ENCODE results near the gene SAG. TPM values are rescaled to one million over a fixed set of nuclear protein-coding genes. Genes with fewer than 3 reads are reported as not detected.

The SAG gene
- total RNA-seq, 1 donor from 2014 or later = not detected

DNA sequence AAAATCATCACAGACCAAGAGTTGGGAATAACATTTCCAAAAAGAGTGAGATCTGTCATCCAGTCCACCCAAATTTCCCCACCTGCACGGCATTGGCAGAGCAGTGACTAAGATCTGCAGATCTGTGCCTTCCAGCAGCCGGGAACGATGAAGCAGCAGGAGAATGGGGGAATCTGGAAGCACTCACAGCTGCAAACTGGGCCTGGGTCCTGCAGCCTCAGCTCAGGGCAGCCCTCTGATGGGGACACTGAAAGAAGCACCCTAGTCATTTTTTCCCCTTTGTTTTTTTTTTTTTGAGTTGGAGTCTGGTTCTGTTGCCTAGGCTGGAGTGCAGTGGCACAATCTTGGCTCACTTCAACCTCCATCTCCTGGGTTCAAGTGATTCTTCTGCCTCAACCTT lies 4.4 kb upstream of the SAG start:
- no peaks in the 10 kb centered on the region for H3K4me1 Mint-ChIP-seq (ENCODE audit: low read depth)
- H3K27me3 Mint-ChIP-seq = no peaks in the 10 kb centered on the region
- peaks cover 2% of the 10 kb centered on the region for H3K36me3 Mint-ChIP-seq (ENCODE audit: insufficient read depth)
- no peak for DNase-seq (ENCODE audit: low spot score, unreplicated experiment)
- H3K9me3 Mint-ChIP-seq (ENCODE audit: low read depth) = no peaks in the 10 kb centered on the region
- H3K4me3 Mint-ChIP-seq (ENCODE audit: low read depth) = no peak overlapping the region
- TF ChIP-seq, protein P1, sequence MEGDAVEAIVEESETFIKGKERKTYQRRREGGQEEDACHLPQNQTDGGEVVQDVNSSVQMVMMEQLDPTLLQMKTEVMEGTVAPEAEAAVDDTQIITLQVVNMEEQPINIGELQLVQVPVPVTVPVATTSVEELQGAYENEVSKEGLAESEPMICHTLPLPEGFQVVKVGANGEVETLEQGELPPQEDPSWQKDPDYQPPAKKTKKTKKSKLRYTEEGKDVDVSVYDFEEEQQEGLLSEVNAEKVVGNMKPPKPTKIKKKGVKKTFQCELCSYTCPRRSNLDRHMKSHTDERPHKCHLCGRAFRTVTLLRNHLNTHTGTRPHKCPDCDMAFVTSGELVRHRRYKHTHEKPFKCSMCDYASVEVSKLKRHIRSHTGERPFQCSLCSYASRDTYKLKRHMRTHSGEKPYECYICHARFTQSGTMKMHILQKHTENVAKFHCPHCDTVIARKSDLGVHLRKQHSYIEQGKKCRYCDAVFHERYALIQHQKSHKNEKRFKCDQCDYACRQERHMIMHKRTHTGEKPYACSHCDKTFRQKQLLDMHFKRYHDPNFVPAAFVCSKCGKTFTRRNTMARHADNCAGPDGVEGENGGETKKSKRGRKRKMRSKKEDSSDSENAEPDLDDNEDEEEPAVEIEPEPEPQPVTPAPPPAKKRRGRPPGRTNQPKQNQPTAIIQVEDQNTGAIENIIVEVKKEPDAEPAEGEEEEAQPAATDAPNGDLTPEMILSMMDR (IDR thresholded peaks at IDR 0.05; ENCODE audit: unreplicated experiment) = no peak
- no peak overlapping the region for H3K27ac Mint-ChIP-seq

DNA sequence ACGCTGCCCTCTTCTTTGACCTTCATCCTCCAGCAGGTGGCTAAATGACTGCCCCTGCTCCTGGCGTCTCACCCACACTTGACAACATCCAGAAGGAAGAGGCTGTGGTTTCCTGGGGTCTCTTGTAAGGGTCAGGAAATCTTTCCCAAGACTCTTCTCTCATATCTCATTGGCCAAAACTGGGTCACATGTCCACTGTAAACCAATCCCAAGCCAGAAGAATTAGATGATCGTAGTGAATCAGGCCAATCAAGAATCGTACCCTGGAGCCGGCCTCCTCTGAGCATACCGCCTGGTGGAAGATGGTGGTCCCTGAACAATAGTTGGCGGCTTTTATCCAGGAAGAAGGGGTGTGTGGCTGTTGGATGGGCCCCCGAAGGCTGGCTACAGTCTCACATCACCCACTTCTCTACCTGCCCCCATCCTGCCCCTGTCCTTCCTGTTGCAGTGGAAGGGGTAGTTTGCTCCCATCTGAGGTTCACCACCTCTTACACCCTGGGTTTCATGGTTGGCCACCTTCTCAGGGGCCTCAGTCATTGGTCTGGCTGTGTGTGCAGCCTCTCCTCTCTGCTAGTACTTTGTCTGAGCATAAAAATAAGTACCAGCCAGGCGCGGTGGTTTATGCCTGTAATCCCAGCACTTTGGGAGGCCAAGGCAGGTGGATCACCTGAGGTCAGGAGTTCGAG lies 3.8 kb downstream of the SAG start:
- H3K27me3 Mint-ChIP-seq = peaks cover 3% of the 10 kb centered on the region
- no peak for DNase-seq (ENCODE audit: low spot score, unreplicated experiment)
- H3K4me1 Mint-ChIP-seq (ENCODE audit: low read depth) = no peaks in the 10 kb centered on the region
- no peak overlapping the region for H3K27ac Mint-ChIP-seq
- no peak overlapping the region for H3K4me3 Mint-ChIP-seq (ENCODE audit: low read depth)
- TF ChIP-seq, protein P1 (IDR thresholded peaks at IDR 0.05; ENCODE audit: unreplicated experiment) = no peak
- no peaks in the 10 kb centered on the region for H3K36me3 Mint-ChIP-seq (ENCODE audit: insufficient read depth)
- no peaks in the 10 kb centered on the region for H3K9me3 Mint-ChIP-seq (ENCODE audit: low read depth)

DNA sequence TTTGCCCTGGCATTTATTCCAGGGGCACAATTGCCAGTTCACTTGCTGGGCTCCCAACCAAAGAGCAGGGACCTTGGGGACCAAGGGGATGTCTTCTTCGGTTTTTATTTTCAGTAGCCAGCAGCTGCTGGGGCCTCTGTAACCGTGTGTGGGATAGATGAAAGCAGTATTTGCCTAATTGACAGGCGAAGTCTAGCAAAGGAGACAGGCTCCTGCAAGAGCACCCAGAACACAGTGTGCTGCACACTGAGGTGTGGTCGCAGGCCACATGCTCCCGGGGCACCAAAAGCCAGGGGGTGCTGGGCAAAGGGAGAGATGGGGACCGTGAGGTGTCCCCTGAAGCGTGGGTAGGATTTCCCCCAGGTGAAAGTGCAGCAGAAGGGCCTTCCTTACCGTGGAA lies 5.3 kb downstream of the SAG start:
- H3K4me3 Mint-ChIP-seq (ENCODE audit: low read depth) = no peak overlapping the region
- no peaks in the 10 kb centered on the region for H3K4me1 Mint-ChIP-seq (ENCODE audit: low read depth)
- TF ChIP-seq, protein P1 (IDR thresholded peaks at IDR 0.05; ENCODE audit: unreplicated experiment) = no peak
- no peak overlapping the region for H3K27ac Mint-ChIP-seq
- H3K36me3 Mint-ChIP-seq (ENCODE audit: insufficient read depth) = no peaks in the 10 kb centered on the region
- DNase-seq (ENCODE audit: low spot score, unreplicated experiment) = no peak
- H3K9me3 Mint-ChIP-seq (ENCODE audit: low read depth) = no peaks in the 10 kb centered on the region
- H3K27me3 Mint-ChIP-seq = peaks cover 3% of the 10 kb centered on the region

DNA sequence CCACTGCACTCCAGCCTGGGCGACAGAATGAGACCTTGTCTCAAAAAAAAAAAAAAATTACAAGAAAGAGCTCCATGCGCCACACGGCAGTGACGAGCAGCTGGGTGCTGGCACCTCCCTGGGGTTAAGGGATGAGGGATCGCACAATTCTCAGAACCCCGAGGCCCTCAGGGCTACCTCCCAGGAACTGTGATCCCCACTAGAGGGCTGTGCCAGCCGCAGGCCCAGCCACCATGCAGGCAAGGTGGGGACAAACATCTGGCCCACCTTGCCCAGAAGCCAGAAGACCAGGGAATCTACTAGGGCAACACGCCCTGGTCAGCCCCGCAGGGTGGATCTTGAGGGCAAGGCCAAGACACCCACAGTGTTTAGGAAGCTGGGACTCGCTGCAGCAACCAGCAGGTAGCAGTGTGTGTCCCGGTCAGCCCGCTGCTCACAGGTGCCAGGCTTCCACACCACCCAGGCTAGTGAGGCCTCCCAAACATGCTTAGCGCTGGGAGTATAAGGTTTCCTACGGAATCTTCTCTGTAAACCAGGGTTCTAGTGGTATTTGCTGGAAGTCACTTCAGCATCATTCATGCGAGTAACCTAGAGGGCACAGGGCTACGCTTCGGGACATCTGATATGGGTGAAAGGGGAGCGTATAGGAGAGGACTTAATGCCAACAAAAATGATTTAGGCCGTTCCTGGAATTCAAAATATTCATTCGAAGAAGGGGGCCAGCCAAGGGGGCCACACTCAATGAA lies 6.7 kb downstream of the SAG start:
- Mint-ChIP-seq H3K27me3 (peaks cover 9% of the 10 kb centered on the region), H3K4me1 (ENCODE audit: low read depth) (no peaks in the 10 kb centered on the region), H3K9me3 (ENCODE audit: low read depth) (no peaks in the 10 kb centered on the region), H3K36me3 (ENCODE audit: insufficient read depth) (no peaks in the 10 kb centered on the region), H3K27ac (no peak overlapping the region), H3K4me3 (ENCODE audit: low read depth) (no peak overlapping the region)
- TF ChIP-seq, protein P1 (IDR thresholded peaks at IDR 0.05; ENCODE audit: unreplicated experiment) = no peak
- no peak for DNase-seq (ENCODE audit: low spot score, unreplicated experiment)

DNA sequence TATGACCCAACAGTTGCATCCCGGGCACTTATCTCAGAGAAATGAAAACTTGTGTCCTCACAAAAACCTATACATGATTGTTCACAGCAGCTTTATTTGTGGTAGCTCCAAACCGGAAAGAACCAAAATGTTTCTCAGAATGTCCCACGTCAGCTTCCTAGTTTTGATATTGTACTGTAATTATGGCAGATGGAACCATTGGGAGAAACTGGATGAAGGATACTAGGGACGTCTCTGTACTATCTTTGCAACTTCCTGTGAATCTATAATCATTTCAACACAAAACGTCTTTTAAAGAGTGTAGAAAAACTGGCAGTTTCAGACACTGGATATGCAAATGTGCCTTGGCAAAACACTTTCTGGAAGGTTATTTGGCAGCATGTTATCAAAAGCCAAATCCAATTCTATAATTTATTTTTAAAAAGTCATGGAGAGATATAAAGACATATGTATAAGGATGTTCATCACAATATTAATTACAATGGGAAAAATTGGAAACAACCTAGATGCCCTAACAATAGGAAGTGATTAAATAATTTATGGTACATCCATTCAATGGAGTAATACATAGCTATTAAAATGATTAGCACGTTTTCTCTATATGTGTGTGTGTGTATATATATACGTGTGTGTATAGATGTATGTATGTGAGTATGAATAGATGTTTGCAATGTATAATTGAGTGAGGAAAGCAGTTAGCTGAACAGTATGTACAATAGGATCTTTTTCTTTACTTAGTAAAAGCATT lies 9.8 kb downstream of the SAG start:
- Mint-ChIP-seq H3K4me3 (ENCODE audit: low read depth) (no peak overlapping the region), H3K27me3 (peaks cover 6% of the 10 kb centered on the region), H3K27ac (no peak overlapping the region), H3K4me1 (ENCODE audit: low read depth) (no peaks in the 10 kb centered on the region), H3K36me3 (ENCODE audit: insufficient read depth) (no peaks in the 10 kb centered on the region), H3K9me3 (ENCODE audit: low read depth) (no peaks in the 10 kb centered on the region)
- no peak for DNase-seq (ENCODE audit: low spot score, unreplicated experiment)
- TF ChIP-seq, protein P1 (IDR thresholded peaks at IDR 0.05; ENCODE audit: unreplicated experiment) = no peak

Measured in progenitor cell of endocrine pancreas (in vitro differentiated cells).